Hepatocyte (in vitro differentiated cells): ENCODE data around the gene OCEL1.

ENCODE experiments used
- EZH2phosphoT487 ChIP-seq: fragments of 200-600 bp; sonication (generic); IDR thresholded peaks from one replicate; pipeline ENCODE4 v1.6.1; 2018; ENCODE audit warnings: antibody characterized with exemption, mild to moderate bottlenecking, low read depth, moderate library complexity; ENCODE audit not compliant: unreplicated experiment, severe bottlenecking
- TF ChIP-seq, protein P1 (sequence below): fragments of 200-600 bp; sonication (generic); IDR thresholded peaks from 2 replicates; pipeline ENCODE4 v1.5.1; 2016; ENCODE audit warnings: antibody characterized with exemption, mild to moderate bottlenecking; ENCODE audit not compliant: poor library complexity

DNA sequence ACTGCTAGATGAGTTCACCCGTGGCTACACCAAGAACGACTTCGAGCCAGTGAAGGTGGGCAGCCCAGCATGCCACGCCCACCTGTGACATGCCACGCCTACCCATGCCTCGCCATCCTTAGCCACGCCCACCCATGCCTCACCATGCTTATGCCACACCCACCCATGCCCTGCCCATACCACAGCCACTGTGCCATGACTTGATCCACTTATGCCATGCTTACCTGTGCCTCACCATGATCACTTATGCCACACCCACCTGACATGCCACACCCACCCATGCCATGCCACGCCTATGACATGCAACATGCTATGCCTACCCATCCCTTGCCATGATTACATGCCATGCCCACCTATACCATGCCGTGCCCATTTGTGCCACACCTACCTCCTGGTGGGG, 23.8 kb upstream of the OCEL1 start:
- TF ChIP-seq, protein P1, sequence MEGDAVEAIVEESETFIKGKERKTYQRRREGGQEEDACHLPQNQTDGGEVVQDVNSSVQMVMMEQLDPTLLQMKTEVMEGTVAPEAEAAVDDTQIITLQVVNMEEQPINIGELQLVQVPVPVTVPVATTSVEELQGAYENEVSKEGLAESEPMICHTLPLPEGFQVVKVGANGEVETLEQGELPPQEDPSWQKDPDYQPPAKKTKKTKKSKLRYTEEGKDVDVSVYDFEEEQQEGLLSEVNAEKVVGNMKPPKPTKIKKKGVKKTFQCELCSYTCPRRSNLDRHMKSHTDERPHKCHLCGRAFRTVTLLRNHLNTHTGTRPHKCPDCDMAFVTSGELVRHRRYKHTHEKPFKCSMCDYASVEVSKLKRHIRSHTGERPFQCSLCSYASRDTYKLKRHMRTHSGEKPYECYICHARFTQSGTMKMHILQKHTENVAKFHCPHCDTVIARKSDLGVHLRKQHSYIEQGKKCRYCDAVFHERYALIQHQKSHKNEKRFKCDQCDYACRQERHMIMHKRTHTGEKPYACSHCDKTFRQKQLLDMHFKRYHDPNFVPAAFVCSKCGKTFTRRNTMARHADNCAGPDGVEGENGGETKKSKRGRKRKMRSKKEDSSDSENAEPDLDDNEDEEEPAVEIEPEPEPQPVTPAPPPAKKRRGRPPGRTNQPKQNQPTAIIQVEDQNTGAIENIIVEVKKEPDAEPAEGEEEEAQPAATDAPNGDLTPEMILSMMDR, result no peak
- TF ChIP-seq EZH2phosphoT487, result no peak
